NT2/D1 (cell line): ENCODE data around the gene FBXO28.

Experiments used
- SUZ12 ChIP-seq: IDR thresholded peaks from 2 replicates; pipeline ENCODE4 v1.6.1; 2011; ENCODE audit not compliant: insufficient read length, insufficient read depth; ENCODE audit errors: extremely low read depth
- YY1 ChIP-seq: IDR thresholded peaks from 2 replicates; pipeline ENCODE4 v1.6.1; 2011; ENCODE audit not compliant: insufficient read length, insufficient read depth
- ZNF274 ChIP-seq: IDR thresholded peaks from 2 replicates; pipeline ENCODE4 v1.6.1; 2011; ENCODE audit warnings: mild to moderate bottlenecking, low read depth, low read length

DNA sequence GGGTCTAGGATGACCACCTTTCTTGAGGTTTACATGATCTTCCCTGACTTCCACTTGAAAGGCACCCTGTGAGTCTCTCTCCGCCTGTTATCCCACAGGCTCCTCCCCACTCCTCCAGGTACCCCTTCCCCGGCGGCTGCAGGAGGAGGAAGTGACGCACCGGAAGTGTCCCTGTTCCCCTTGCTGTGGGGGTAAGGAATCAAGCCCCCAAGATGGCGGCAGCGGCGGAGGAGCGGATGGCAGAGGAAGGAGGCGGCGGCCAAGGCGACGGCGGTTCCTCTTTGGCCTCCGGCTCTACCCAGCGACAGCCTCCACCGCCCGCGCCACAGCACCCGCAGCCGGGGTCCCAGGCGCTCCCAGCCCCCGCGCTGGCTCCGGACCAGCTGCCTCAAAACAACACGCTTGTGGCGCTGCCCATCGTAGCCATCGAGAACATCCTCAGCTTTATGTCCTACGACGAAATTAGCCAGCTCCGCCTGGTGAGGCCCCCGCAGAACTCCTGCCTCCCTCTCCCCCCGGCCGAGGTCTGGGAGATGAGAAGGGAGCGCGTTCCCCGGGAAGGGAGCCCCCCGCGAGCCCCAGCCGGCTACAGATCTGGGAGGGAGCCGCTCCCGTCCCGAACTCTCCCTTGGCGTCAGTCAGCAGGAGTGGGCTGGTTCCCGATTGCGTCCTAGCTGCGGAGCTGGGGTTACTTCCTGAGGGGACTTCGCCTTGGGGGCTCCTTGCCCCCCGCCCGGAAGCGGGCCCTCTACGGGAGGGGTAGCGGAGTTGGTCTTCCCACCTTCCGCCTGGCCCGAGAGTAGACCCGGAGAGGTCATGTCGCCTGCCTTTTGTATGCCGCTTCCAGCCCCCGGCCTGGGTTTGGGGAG, at the start of gene FBXO28:
- TF ChIP-seq YY1 (peak; percentile 91), SUZ12 (no peak), ZNF274 (no peak)
